Measurements from ENCODE around the gene GOLIM4.
"Not testable (repeated sequence)": the region's sequence is repeated elsewhere in the genome, so short reads cannot be mapped to it uniquely, and the experiment has no call there.

Gene GOLIM4, protein sequence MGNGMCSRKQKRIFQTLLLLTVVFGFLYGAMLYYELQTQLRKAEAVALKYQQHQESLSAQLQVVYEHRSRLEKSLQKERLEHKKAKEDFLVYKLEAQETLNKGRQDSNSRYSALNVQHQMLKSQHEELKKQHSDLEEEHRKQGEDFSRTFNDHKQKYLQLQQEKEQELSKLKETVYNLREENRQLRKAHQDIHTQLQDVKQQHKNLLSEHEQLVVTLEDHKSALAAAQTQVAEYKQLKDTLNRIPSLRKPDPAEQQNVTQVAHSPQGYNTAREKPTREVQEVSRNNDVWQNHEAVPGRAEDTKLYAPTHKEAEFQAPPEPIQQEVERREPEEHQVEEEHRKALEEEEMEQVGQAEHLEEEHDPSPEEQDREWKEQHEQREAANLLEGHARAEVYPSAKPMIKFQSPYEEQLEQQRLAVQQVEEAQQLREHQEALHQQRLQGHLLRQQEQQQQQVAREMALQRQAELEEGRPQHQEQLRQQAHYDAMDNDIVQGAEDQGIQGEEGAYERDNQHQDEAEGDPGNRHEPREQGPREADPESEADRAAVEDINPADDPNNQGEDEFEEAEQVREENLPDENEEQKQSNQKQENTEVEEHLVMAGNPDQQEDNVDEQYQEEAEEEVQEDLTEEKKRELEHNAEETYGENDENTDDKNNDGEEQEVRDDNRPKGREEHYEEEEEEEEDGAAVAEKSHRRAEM

DNA sequence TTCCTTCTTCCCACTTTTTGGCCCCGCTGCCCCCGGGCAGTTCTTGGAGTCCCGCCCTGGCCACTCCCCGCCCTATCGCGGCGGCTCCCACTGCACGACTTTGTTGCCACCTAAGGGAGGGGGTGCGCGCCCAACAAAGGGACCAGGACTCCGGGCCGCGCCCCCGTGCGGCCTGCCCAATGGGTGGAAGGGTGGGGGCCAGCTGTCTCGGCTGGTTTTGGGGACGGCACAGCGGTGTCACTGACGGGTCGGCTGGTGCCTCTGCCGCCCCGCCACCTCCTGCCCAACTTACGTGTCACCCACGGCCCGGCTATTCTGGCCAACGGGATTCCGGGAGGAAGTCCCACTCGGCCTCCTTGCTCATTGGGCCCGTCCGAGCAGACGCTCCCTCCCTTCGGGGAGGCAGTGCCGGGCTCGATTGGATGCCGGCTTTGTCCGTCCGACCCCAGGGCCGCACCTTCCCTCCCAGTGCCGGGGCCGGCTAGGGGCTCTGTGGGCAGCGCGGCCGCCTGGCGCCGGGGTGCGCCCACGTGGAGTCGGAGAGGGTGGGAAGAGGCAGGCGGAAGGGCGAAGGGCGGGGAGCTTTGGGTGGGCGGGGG is at the start of gene GOLIM4:
GOLIM4 (minus strand) TSS at position 314 of the 599 bp plus-strand sequence. CDS start 639 bp downstream, outside the sequence.
- peak; percentile 38 for DNase-seq (ENCODE audit: low read depth in 2 of 2)

DNA sequence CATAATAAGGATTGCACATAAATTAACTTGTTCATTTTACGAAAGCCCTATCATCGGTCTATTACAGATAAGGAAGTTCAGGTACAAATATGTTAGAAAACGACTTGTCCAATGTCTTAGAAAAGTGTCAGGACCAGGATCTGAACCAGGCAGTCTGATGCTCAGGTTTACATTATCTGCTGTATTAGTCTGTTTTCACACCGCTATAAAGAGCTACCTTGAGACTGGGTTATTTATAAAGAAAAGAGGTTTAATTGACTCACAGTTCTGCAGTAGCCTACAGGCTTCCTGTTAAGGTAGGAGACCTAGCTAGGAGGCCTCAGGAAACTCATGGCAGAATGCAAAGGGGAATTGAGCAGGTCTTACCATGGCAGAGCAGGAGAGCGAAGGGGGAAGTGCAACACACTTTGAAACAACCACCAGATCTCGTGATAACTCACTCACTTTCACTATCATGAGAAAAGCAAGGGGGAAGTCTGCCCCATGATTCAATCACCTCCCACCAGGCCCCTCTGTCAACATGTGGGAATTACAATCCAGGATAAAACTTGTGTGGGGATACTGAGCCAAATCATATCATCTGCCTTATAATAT is 45.8 kb upstream of the GOLIM4 start:
- DNase-seq (ENCODE audit: low read depth in 2 of 2) = no peak

DNA sequence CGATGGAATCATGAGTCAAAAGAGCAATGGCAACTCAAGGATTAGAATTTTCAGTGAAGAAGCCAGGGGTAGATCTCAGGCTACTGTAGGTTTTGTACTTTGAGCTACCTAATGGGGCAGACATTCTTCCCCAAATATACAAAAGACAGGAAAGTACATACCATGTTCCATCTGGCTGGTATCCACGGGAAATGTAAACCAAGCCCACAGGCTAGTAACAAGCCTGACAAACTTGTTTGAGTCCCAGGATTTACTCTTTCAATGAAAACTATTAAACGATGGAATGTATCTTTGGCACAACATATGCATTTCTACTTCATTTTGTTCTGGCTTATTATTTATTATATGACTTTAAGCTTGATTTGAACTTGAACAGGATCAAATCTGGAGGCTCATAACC is 44.2 kb upstream of the GOLIM4 start:
- no peak for DNase-seq (ENCODE audit: low read depth in 2 of 2)

DNA sequence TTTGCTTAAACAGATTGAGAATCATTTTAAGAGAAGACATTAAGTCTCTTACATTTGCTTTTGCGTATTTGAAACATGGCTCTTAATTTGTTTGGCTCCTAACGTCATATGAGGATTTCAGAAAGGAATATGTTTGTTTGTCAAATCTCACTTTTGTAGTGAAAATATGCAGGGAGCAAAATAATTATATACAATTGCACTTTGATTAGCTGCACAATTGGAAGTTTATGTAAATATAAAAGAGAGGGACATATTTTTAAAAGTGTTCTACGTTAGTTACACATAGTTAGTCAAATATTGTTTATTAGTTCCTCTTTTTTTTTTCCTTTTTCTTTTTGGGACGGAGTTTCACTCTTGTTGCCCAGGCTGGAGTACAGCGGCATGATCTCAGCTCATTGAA is 42.7 kb upstream of the GOLIM4 start:
- DNase-seq (ENCODE audit: low read depth in 2 of 2) = no peak

DNA sequence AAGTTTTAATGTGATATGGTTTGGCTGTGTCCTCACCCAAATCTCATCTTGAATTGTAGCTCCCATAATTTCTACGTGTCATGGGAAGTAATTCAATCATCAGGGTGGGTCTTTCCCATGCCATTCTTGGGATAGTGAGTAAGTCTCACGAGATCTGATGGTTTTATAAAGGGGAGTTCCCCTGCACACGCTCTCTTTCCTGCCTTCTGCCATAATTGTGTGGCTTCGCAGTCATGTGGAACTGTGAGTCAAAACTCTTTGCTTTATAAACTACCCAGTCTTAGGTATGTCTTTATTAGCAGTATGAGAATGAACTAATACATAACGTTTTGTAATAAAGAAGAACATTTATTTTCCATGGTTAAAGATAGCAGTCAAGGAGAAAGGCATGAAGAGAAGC is 39.2 kb upstream of the GOLIM4 start:
- DNase-seq (ENCODE audit: low read depth in 2 of 2) = no peak

DNA sequence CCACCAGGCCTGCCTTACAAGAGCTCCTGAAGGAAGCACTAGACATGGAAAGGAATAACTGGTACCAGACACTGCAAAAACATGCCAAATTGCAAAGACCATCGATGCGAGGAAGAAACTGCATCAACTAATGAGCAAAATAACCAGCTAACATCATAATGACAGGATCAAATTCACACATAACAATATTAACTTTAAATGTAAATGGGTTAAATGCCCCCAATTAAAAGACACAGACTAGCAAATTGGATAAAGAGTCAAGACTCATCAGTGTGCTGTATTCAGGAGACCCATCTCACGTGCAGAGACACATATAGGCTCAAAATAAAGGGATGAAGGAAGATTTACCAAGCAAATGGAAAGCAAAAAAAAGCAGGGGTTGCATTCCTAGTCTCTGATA is 34.5 kb upstream of the GOLIM4 start:
- not testable (repeated sequence) for DNase-seq (ENCODE audit: low read depth in 2 of 2)

DNA sequence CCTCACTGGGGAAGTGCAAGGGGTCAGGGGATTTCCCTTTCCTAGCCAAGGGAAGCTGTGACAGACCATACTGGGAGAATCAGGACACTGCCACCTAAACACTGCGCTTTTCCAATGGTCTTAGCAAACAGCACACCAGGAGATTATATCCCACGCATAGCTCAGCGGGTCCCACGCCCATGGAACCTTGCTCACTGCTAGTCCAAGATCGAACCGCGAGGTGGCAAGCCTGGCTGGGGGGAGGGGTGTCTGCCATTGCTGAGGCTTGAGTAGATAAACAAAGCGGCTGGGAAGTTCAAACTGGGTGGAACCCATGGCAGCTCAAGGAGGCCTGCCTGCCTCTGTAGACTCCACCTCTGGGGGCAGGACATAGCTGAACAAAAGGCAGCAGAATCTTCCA is 32.7 kb upstream of the GOLIM4 start:
- not testable (repeated sequence) for DNase-seq (ENCODE audit: low read depth in 2 of 2)

DNA sequence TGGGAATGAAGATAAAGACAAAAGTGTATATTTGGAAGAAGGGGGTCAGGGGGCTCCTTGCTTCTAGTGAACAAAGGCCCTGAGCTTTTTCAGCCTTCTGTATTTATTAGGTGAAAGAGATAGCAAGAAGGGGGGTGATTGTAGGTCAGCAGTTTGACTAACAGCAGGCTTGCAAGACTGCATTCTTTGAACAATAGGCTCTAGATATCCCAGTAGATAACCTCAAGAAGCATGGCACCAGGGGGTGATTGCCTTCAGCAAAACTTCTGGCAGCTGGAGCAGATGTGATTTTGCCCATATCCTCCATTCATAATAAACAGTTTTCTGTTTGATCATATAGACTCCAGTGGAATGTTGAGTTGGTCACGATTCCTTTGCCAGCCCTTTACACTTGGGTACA is 31.7 kb upstream of the GOLIM4 start:
- DNase-seq (ENCODE audit: low read depth in 2 of 2) = no peak

DNA sequence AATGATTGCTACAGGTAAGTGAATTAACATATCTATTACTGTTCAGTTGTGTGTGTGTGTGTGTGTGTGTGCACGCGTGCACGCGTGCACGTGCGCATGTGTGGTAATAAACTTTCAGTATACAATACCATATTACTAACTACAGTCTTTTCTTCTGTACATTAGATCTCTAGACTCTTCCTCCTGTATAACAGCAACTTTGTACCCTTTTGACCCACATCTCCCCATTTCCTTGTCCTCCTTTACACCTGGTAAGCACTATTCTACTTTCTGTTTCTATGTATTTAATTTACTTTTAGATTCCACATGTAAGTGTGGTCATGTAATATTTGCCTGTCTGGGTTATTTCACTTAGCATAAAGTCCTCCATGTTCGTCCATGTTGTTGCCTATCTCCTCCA is 29.1 kb upstream of the GOLIM4 start:
- no peak for DNase-seq (ENCODE audit: low read depth in 2 of 2)

DNA sequence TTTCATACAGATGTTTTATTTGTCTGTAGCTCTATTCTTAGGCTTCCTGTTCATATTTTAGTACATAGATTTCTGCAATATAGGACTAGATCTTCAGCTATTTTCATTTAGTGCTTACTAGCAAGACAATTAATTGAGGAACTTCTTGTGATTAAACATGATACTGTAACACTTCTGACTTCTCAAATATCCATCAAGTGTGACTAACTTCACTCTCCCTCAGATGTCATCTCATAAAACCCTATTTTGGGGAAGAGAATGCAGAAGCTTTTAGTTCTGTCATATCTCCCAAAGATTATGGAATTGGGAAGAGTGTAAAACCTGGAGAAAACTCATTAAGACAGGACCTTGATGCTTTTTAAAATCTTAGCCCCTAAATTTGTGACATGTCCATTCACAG is 28.6 kb upstream of the GOLIM4 start:
- no peak for DNase-seq (ENCODE audit: low read depth in 2 of 2)

DNA sequence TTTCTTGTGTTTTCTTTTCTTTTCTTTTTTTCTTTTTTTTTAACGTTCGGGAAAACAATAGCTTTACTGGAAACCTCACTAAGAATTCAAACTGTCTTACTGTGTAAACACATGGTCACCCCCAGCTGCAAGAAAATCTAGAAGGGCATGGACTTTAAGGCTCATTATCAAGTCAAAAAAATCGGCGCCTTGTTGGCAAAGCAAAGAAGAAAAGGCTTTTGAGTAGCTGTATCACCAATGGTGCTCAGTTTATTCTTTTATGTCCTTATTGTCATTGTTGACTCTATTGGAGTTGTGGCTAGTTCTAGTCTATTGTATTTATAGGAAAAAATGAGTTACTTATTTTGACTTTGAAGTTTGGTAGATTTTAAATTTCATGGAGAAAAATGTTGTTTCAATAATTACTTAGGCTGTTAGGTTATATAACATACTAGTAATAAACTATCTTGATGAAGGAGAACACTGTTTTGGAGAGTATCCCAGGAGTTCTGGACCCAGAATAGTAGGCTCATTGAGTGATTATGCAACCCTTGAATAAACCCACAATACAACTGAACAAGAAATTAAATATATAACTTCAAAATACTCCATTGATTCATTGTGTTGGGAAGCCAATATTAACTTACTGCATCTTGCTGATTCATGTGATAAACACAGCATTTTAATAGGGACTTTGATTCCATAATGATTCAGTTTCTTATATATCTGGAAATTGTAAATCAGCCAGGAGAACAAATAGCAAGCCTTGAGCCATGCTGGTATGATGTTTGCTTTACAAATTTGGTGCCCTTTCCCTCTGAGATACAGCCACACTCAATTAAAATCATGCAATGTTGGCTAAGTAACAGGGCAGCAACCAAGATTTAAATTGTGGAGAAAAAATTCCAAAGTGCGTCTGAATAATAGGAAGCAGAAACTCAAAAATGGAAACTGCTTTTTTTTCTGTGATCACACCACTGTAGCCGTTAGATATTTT is 27.8 kb upstream of the GOLIM4 start:
- DNase-seq (ENCODE audit: low read depth in 2 of 2) = no peak

DNA sequence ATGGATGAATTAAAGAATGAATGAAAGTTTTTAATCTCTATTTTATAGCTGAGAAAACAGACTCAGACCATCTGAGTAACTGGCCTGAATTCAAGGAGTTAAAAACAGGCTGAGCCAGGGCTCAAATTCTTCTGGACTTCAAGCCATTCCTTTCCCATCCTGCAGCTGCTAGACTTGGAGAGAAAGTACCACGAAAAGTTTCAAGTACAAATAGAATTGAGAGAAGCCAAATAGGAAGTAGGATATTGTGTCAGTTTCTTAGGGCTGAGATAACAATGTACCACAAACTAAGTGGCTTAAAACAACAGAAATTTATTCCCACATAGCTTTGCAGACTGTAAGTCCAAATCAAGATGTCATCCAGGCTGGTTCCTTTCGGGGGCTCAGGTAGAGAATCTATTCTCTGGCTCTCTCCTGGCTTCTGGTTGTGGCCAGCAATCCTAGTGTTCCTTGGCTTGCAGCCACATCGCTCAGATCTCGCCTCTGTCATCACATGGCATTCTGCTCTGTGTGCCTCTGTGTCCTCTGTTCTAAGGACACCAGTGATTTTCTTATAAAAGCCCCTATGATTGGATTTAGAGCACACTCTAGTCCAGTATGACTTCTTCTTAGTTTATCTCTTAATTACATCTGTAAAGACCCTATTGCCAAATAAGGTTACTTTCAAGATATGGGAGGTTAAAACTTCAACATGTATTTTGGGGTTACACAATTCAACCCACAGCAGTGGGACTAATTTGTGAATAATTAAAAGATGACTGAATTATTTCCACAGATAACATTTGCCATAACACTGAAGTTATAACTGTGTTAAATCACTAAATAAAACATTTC is 25.7 kb upstream of the GOLIM4 start:
- no peak for DNase-seq (ENCODE audit: low read depth in 2 of 2)

DNA sequence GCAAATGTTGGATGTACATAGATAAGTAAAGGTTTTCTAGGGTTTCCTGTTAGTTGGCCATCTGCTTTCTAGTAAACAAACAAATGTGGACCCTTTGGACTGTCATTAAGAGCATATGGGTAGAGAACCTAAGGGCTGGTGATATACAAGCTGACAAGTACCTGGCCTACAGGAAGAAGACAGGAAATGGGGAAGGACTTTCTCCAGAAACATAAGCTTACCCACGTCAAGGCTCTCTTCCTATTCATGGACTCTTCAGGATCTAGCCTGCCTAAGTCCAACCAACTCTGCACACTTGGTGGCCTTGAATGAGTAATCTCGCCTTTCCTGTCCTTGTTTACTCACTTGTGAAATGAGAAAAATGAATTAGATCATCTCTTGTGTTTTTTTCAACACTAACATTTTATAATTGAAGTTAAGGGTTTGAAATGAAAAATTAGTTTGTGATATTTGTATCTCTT is 22.2 kb upstream of the GOLIM4 start:
- DNase-seq (ENCODE audit: low read depth in 2 of 2) = no peak

DNA sequence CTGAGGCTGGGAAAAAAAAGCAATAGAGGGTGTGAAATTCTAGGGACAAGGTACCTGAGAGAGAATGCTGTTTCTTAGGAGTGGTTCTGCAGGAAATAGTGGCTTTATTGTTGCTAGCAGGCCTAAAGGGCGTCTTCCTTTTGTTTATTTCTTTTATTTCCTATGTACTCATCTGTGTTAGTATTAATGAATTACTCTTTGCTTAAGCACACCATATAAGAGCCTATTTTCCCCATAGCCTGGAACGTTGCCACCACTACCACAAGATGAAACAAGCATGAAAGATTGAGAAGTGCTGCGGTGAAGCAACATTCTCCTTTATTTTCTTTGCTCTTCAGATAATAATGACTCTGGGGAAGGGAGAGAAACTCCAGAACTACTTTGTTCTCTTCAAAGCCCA is 21.3 kb upstream of the GOLIM4 start:
- DNase-seq (ENCODE audit: low read depth in 2 of 2) = no peak

DNA sequence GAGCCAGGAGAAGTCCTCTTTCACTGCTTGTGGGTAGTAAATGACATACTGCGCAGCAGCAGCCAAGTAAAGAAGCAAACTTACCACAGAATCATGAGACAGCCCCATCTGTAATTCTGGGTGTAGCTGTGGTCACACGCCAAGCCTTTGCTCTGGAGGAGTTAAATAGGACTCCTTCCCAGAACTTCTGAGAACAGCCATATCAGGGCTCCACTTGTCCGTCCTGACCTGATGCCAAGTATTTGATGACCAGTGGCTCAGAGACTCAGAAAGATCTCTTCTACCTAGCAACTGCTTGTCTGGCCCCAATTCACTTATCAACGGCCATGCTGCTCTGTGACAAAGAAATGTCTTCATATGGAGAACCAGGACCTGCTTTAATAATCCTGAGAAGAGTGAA is 20.6 kb upstream of the GOLIM4 start:
- DNase-seq (ENCODE audit: low read depth in 2 of 2) = no peak

DNA sequence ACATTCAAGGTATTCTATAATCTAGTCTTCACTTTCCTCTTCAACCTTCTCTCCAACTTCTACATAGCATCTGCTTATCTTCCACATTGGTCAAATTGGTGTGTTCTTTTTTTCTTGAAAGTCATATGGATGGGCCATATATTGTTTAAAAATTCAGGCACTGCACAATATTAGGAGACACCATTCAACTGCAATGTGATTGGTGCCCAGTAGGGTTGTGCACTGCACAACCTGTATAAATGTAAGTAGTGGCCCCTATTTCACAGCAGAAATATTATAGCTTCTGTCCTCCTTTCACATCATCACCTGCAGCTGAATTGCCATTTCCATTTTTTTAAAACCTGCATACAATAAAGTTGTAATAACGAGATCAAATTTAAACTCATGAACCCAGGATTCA is 18.1 kb upstream of the GOLIM4 start:
- DNase-seq (ENCODE audit: low read depth in 2 of 2) = no peak

DNA sequence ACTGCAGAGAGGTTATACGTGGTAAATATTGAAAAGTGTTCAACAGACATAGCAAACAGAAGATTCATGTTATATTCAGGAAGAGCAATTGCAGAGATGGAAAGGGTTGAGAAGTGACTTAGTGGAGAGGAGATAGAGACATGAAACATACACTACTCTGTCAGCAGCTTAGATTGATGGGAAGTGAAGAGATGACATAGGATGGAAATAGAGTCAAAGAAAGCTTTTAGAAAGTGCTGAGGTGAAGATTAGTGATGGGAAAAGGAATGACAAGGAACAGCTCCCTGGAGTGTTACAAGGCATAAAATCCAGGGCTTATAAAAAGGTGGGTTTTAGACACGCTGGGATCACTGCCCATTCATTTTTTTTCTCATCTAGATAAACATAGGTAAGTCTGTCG is 17.2 kb upstream of the GOLIM4 start:
- no peak for DNase-seq (ENCODE audit: low read depth in 2 of 2)

DNA sequence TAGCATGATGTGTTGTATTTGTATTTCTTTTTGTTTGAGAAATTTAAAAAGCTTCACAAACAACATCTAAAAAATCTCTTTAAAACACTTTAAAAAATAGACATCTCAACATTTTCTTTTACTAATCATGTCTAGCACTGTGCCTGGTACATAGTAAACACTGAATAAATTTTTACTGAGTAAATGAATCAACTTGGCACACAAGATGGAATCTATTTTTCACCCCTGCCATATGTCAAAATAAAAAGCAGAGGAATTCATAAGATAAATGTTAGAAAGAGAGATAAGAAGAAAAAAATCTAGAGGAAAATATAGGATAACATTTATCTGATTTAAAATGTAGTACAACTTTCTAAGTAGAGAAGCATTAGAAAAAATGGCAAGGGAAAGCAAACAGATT is 8.6 kb upstream of the GOLIM4 start:
- no peak for DNase-seq (ENCODE audit: low read depth in 2 of 2)

DNA sequence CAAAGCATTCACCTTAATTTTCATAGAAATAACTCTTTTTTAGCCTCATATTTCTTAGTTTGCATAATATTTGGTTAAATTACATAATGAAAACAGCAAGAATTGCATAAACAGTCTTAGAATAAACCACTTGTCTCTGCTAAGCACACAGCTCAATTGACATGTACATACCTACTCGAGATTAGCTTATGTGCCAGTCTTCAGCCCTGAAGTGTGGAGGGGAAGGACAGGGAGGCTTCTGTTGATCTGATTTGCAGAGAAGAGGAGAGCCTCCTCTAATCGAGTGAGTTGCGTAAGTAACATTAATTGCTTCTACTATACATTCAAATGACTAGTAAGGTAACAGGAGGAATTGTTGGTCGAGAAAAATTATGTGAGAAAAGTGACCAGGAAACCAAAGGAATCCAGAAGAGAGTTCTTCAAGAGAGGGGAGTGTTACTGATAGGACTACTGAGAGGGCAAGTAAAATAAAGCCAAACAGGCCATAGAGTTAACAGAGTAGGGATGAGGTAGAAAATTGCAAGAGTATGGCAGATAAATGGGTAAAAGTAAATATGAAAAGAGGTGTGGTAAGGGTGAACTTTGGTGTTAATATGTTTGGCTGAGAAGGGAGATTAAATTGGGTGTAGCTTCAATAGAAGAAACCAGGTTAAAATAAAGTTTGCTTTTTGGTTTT is 7.1 kb upstream of the GOLIM4 start:
- DNase-seq (ENCODE audit: low read depth in 2 of 2) = no peak

Measured in stimulated activated CD4-positive, alpha-beta T cell treated with anti-CD3 and anti-CD28 coated beads, Interleukin-15, amount 100 ng/mL, for 48 hours (primary cell).